ENCODE results near the gene PEX7.

- TF ChIP-seq EZH2 (IDR thresholded peaks at IDR 0.05; ENCODE audit: low read length, missing control alignments): no peak
- no peak for TF ChIP-seq CTCF (conservative IDR thresholded peaks at IDR 0.05 in 1 of 2, IDR thresholded peaks at IDR 0.05 in 1 of 2; ENCODE audit: low read depth in 1 of 2, low read length in 2 of 2)
Measured at GRCh38 chr6:136779682-136780081, 42.7 kb upstream of the PEX7 start.

Data from fibroblast of lung (primary cell).